HG03571 (cell line): ENCODE results near the gene RACGAP1.

Source experiments
- ATAC-seq: cut with Tn5 transposase; IDR thresholded peaks from one replicate; pipeline ENCODE4 v1.9.1; 2021; ENCODE audit not compliant: unreplicated experiment

Gene RACGAP1

GRCh38 chr12:50056639-50056976 lies 31.3 kb upstream of the RACGAP1 start:
- no peak for ATAC-seq

- ATAC-seq, result no peak
These were observed 30.7 kb upstream of the RACGAP1 start for GRCh38 chr12:50055831-50056638.

GRCh38 chr12:50053583-50053982 lies 28.3 kb upstream of the RACGAP1 start:
- ATAC-seq, result no peak

DNA sequence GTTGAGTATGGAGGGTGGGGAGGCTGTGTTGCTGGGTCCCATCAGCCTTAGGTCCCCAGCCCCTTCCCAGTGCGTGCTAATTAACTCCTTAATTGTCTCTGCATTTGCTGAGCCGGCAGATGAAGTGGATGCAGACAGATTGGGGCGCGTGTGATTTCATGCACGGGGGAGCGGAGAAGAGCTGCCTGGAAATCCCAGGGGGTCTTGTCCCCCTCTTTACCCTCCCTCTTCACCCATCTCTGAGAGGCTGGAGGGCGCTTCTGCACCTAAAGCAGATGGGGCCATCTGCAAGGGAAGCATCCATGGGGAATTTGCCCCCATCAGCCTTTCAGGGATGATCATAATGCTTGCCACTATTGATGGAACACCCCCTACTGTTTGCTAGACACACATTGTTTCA lies 27.7 kb upstream of the RACGAP1 start:
- ATAC-seq, result no peak

DNA sequence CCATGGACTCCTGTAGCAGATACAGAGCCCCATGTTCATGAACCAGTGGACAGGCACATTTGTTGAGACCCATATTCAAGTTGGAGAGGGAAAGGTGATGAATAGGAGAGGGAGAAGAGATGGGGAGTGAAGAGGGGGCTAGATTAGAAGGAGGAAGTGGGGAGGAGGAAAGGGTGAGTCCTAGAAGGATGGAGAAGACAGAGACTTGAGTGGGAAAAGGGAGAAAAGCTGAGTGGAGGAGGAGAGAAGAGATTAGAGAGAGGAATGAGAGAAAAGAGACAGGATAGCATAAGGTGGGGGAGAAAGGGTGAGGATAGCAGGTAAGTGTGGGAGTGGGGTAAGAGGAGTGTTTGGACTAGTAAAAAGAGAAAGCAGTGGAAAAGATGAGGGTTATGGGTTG lies 27.2 kb upstream of the RACGAP1 start:
- ATAC-seq, result no peak

DNA sequence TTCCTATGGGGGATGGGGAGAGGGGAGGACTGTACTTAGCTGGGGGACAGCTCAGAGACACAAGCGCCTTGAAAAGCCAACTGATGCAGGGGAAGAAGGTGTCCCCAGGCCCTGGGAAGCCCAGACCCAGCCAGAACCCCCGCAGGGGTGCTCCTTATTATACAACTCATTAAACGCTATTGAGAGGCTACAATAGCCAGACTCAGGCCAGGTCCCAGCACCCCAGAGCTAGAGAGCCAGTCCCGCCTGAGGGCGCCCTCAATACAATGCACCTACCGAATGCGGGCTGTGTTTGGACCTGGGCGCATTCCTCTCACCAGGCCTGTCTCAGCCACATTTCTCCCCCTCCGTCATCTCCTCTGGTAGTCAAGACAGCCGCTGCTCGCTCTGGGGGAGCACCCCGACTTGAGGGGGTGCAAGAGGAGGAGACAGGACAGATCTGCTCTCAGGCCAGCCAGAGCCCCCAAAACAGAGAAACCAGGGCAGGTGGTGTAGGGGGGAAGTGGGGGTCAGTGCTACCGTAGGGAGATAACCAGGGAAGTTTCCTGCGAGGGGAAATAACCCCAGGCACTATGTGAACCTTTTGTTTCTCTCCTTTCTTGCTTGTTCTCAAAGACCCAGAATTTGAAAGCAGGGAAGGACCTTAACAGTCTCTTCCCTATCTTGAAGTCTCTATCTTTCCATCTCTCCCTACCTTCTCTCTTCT lies 26.0 kb upstream of the RACGAP1 start:
- ATAC-seq, result no peak

- no peak for ATAC-seq
These were observed 25.3 kb upstream of the RACGAP1 start for GRCh38 chr12:50050410-50051098.

- ATAC-seq, result no peak
These were observed 24.8 kb upstream of the RACGAP1 start for GRCh38 chr12:50050119-50050385.

- no peak for ATAC-seq
These were observed 24.2 kb upstream of the RACGAP1 start for GRCh38 chr12:50049254-50050118.

DNA sequence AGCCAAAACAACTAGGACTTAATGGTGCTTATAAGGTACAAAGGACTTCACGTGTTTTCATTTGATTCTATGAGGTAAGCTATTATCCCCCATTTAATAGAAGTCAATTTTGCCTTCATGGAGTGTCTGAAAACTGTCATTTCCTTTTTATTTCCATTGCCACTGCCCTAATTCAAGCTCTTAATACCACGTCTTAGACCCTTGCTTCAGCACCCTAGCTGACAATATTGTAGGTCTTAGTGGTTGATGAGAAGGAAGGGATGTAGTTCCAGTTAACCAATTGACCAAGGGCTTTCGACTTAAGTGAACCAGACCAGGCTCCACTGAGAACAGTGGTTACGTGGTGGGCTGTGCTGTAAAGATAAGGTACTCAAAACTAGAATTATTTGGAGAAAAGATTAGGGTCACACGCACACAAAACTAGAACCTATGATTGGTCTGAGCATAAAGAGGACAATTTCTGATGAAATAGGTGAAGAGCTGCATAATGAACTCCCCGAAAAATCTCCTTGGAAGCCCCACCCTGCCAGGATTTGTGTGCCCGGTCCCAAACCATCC lies 22.5 kb upstream of the RACGAP1 start:
- ATAC-seq, result no peak

DNA sequence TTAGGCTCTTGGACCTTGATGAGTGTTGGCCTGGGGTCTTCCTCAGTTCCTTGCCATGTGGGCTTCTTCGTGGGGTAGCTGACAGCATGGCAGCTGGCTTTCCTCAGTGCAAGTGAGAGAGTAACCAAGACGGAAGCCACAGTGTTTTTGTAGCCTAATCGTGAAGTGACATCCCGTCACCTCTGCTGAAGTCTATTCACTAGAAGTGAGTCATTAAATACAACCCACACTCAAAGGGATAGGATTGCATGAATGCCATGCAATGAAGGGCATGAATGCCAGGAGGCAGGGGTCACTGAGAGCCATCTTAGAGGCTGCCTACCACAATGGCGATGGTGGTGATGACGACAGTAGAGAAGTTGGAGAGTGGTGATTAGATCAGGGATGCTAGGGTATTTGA lies 18.6 kb upstream of the RACGAP1 start:
- no peak for ATAC-seq

GRCh38 chr12:50043308-50043707 lies 18.0 kb upstream of the RACGAP1 start:
- ATAC-seq, result no peak

- ATAC-seq, result no peak
These were observed 17.4 kb upstream of the RACGAP1 start for GRCh38 chr12:50042693-50043092.

- ATAC-seq, result no peak
These were observed 16.7 kb upstream of the RACGAP1 start for GRCh38 chr12:50041962-50042361.

GRCh38 chr12:50041062-50041860 lies 16.0 kb upstream of the RACGAP1 start:
- ATAC-seq, result no peak

DNA sequence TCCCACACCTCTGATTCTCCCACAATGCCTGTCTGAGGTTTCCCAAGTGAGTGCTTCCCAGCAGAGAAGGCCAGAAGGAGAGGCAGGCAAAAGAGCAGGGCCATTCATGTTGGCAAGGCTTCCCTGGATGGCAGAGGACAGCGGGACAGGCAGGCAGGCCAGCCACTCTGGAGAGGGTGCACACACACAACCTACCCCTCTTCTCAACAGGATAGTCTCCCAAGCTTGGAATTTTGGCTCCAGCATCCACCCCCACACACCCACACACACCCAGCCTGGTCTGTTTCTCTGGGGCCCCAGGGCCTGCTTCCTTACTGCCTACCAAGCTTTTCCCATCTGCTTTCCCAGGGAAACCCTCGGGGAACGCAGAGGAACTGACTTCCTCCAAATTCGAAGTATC lies 15.4 kb upstream of the RACGAP1 start:
- ATAC-seq, result no peak

DNA sequence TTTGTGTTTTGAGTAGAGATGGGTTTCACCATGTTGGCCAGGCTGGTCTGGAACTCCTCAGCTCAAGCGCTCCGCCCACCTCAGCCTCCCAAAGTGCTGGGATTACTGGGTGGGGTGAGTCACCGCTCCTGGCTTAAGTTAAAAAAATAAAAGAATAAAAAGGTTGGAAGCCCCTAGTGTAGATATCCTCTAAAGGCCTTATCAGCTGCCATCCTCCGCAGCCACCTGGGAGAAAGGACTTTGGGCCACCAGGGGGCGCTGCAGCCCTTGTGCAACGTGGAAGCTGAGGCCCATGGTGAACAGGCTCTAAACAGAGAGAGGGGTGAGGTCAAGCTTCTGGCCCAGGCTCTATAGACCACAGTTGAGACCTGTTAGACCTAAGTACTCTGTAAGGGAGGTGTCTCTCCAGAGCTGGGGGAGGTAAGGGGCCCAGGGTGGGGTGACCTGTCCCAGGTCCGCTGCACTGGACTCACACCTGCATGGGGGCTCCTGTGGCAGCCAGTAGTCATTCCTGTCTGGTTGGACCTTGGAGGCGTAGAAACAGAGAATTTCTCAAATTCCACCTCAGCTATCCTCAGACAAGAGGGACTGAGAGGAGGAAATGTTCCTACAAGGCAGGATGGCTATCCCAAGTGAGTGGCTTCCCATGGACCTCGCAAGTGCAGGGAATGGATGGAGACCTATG lies 14.0 kb upstream of the RACGAP1 start:
- no peak for ATAC-seq

- no peak for ATAC-seq
These were observed 13.0 kb upstream of the RACGAP1 start for GRCh38 chr12:50038336-50038735.

- ATAC-seq, result no peak
These were observed 7.7 kb upstream of the RACGAP1 start for GRCh38 chr12:50032854-50033581.
